ENCODE measurements around the gene SMYD1. TPM values are rescaled to one million over a fixed set of nuclear protein-coding genes. Genes with fewer than 3 reads are reported as not detected.

The SMYD1 gene
- total RNA-seq, 1 donor from 2014 or later: not detected

GRCh38 chr2:88077080-88077479 lies 9.5 kb downstream of the SMYD1 start:
- TF ChIP-seq EZH2 (IDR thresholded peaks at IDR 0.05) (no peak), EZH2phosphoT487 (IDR thresholded peaks at IDR 0.05) (no peak), CTCF (IDR thresholded peaks at IDR 0.05) (no peak)
- Histone ChIP-seq H3K4me2 (no peak overlapping the region), H3K9me3 (ENCODE audit: low read depth) (no peaks in the 10 kb centered on the region), H3K36me3 (no peaks in the 10 kb centered on the region), H3K4me3 (no peak overlapping the region), H3F3A (ENCODE audit: low read depth) (no peaks in the 10 kb centered on the region), H3K27me3 (no peaks in the 10 kb centered on the region), H3K9ac (no peak overlapping the region), H3K4me1 (no peaks in the 10 kb centered on the region), H4K20me1 (ENCODE audit: low read depth) (no peaks in the 10 kb centered on the region), H3K27ac (no peak overlapping the region), H3K79me2 (ENCODE audit: low read depth) (no peaks in the 10 kb centered on the region), H2AFZ (replicated peaks) (no peak overlapping the region)
- H3K27me3 Mint-ChIP-seq (ENCODE audit: insufficient read depth, low read depth): peaks cover 2% of the 10 kb centered on the region
- H3K4me3 Mint-ChIP-seq: no peak overlapping the region
- peaks cover 11% of the 10 kb centered on the region for H3K4me1 Mint-ChIP-seq
- peaks cover 3% of the 10 kb centered on the region for H3K9me3 Mint-ChIP-seq
- DNase-seq (ENCODE audit: low spot score): no peak
- H3K36me3 Mint-ChIP-seq: peaks cover 1% of the 10 kb centered on the region
- peak overlapping the region; percentile 50 for H3K27ac Mint-ChIP-seq

- peaks cover 24% of the 10 kb centered on the region for H3K4me1 Mint-ChIP-seq
- H3K9me3 ChIP-seq (ENCODE audit: low read depth): no peaks in the 10 kb centered on the region
- no peak overlapping the region for H3K4me3 ChIP-seq
- no peak overlapping the region for H3K4me2 ChIP-seq
- no peak overlapping the region for H3K27ac Mint-ChIP-seq
- H3K4me3 Mint-ChIP-seq: no peak overlapping the region
- H3K27ac ChIP-seq: no peak overlapping the region
- H3K36me3 ChIP-seq: no peaks in the 10 kb centered on the region
- H3K9ac ChIP-seq: no peak overlapping the region
- peaks cover 2% of the 10 kb centered on the region for H3K27me3 Mint-ChIP-seq (ENCODE audit: insufficient read depth, low read depth)
- peaks cover 4% of the 10 kb centered on the region for H3K4me1 ChIP-seq
- H2AFZ ChIP-seq (replicated peaks): no peak overlapping the region
- H3K79me2 ChIP-seq (ENCODE audit: low read depth): no peaks in the 10 kb centered on the region
- H3K9me3 Mint-ChIP-seq: peaks cover 3% of the 10 kb centered on the region
- TF ChIP-seq CTCF (IDR thresholded peaks at IDR 0.05) (no peak), EZH2 (IDR thresholded peaks at IDR 0.05) (no peak), EZH2phosphoT487 (IDR thresholded peaks at IDR 0.05) (no peak)
- no peaks in the 10 kb centered on the region for H4K20me1 ChIP-seq (ENCODE audit: low read depth)
- no peak for DNase-seq (ENCODE audit: low spot score)
- no peaks in the 10 kb centered on the region for H3F3A ChIP-seq (ENCODE audit: low read depth)
- H3K36me3 Mint-ChIP-seq: peaks cover 1% of the 10 kb centered on the region
- no peaks in the 10 kb centered on the region for H3K27me3 ChIP-seq
Measured at GRCh38 chr2:88078643-88079172, 11.1 kb downstream of the SMYD1 start.

GRCh38 chr2:88080545-88080944 lies 12.9 kb downstream of the SMYD1 start:
- Mint-ChIP-seq H3K27ac (no peak overlapping the region), H3K9me3 (no peaks in the 10 kb centered on the region), H3K4me1 (peaks cover 24% of the 10 kb centered on the region), H3K27me3 (ENCODE audit: insufficient read depth, low read depth) (peaks cover 2% of the 10 kb centered on the region), H3K4me3 (no peak overlapping the region), H3K36me3 (no peaks in the 10 kb centered on the region)
- H3K36me3 ChIP-seq: no peaks in the 10 kb centered on the region
- H2AFZ ChIP-seq (replicated peaks): no peak overlapping the region
- no peak overlapping the region for H3K4me2 ChIP-seq
- no peak overlapping the region for H3K9ac ChIP-seq
- H3K4me1 ChIP-seq: peaks cover 4% of the 10 kb centered on the region
- H3K27me3 ChIP-seq: no peaks in the 10 kb centered on the region
- no peaks in the 10 kb centered on the region for H3K79me2 ChIP-seq (ENCODE audit: low read depth)
- H3K4me3 ChIP-seq: no peak overlapping the region
- no peaks in the 10 kb centered on the region for H4K20me1 ChIP-seq (ENCODE audit: low read depth)
- DNase-seq (ENCODE audit: low spot score): no peak
- no peak overlapping the region for H3K27ac ChIP-seq
- no peaks in the 10 kb centered on the region for H3F3A ChIP-seq (ENCODE audit: low read depth)
- no peak for TF ChIP-seq EZH2phosphoT487 (IDR thresholded peaks at IDR 0.05)
- TF ChIP-seq EZH2 (IDR thresholded peaks at IDR 0.05): no peak
- TF ChIP-seq CTCF (IDR thresholded peaks at IDR 0.05): no peak
- no peaks in the 10 kb centered on the region for H3K9me3 ChIP-seq (ENCODE audit: low read depth)

All from neural progenitor cell (in vitro differentiated cells).